GM23338 (cell line): Measurements from ENCODE around the gene PLD2. TPM values are rescaled to one million over a fixed set of nuclear protein-coding genes. Genes with fewer than 3 reads are reported as not detected.

Source experiments
- ATAC-seq: fragments of 200-7000 bp; cut with Tn5 transposase; 3 replicates; pipeline ENCODE4 v1.9.1; 2020
- DNase-seq: peaks from one replicate; pipeline ENCODE4 v3.0.0-alpha.2; 2015; ENCODE audit warnings: low spot score
- H2AFZ ChIP-seq: fragments of 200-600 bp; sonication (generic); 2 replicates; pipeline ENCODE4 v1.8.0; 2016; ENCODE audit warnings: antibody characterized with exemption, mild to moderate bottlenecking, moderate library complexity
- H3F3A ChIP-seq: fragments of 200-600 bp; sonication (generic); replicated peaks from 2 replicates; pipeline ENCODE4 v1.8.0; 2017; ENCODE audit warnings: antibody characterized with exemption, mixed run types, low read depth
- H3K27ac ChIP-seq: fragments of 200-600 bp; sonication (generic); 2 replicates; pipeline ENCODE4 v1.6.1; 2016; ENCODE audit warnings: low read depth
- H3K27me3 ChIP-seq: fragments of 200-600 bp; sonication (generic); 2 replicates; pipeline ENCODE4 v1.8.0; 2016; ENCODE audit warnings: mild to moderate bottlenecking, mixed run types, moderate library complexity; ENCODE audit not compliant: insufficient read depth
- H3K36me3 ChIP-seq: fragments of 200-600 bp; sonication (generic); 2 replicates; pipeline ENCODE4 v1.8.0; 2016; ENCODE audit warnings: mild to moderate bottlenecking; ENCODE audit not compliant: insufficient read depth
- H3K4me1 ChIP-seq: fragments of 200-600 bp; sonication (generic); 2 replicates; pipeline ENCODE4 v1.8.0; 2016; ENCODE audit warnings: mild to moderate bottlenecking, moderate library complexity; ENCODE audit not compliant: insufficient read depth
- H3K4me2 ChIP-seq: fragments of 200-600 bp; sonication (generic); 2 replicates; pipeline ENCODE4 v1.7.1; 2017; ENCODE audit warnings: mixed run types
- H3K4me3 ChIP-seq: fragments of 200-600 bp; sonication (generic); 2 replicates; pipeline ENCODE4 v1.6.1; 2016; ENCODE audit warnings: mixed run types
- H3K79me2 ChIP-seq: fragments of 200-600 bp; sonication (generic); replicated peaks from 2 replicates; pipeline ENCODE4 v1.8.0; 2017; ENCODE audit warnings: mild to moderate bottlenecking; ENCODE audit not compliant: insufficient read depth
- H3K9me2 ChIP-seq: fragments of 200-600 bp; sonication (generic); 2 replicates; pipeline ENCODE4 v1.8.0; 2017; ENCODE audit not compliant: insufficient read depth
- H4K20me1 ChIP-seq: fragments of 200-600 bp; sonication (generic); replicated peaks from 2 replicates; pipeline ENCODE4 v1.8.0; 2017; ENCODE audit warnings: mild to moderate bottlenecking; ENCODE audit not compliant: insufficient read depth
- H3K27ac Mint-ChIP-seq: 2 replicates; pipeline ENCODE4 v1.8.0; 2020; ENCODE audit warnings: inconsistent platforms, mild to moderate bottlenecking, moderate library complexity, mixed read lengths
- H3K27me3 Mint-ChIP-seq: 3 replicates; pipeline ENCODE4 v1.8.0; 2022; ENCODE audit warnings: low read depth, mild to moderate bottlenecking, moderate library complexity, mixed read lengths, inconsistent platforms; ENCODE audit not compliant: insufficient read depth, poor library complexity
- H3K36me3 Mint-ChIP-seq: 3 replicates; pipeline ENCODE4 v1.8.0; 2021; ENCODE audit warnings: low read depth, mild to moderate bottlenecking, inconsistent platforms, moderate library complexity, mixed read lengths
- H3K4me1 Mint-ChIP-seq: 3 replicates; pipeline ENCODE4 v1.8.0; 2020; ENCODE audit warnings: mild to moderate bottlenecking, inconsistent platforms, mixed read lengths
- H3K4me3 Mint-ChIP-seq: 3 replicates; pipeline ENCODE4 v1.8.0; 2021; ENCODE audit warnings: moderate library complexity, mild to moderate bottlenecking, inconsistent platforms, mixed read lengths
- H3K9me3 Mint-ChIP-seq: 3 replicates; pipeline ENCODE4 v1.8.0; 2020; ENCODE audit warnings: moderate library complexity, mild to moderate bottlenecking, inconsistent platforms, mixed read lengths
- CREB1 ChIP-seq: fragments of 250-450 bp; sonication (Bioruptor Pico); IDR thresholded peaks from 2 replicates; pipeline ENCODE4 v1.5.0; 2020; ENCODE audit warnings: low read depth, mild to moderate bottlenecking, moderate library complexity
- ETS1 ChIP-seq: IDR thresholded peaks from 2 replicates; pipeline ENCODE4 v1.6.1; 2016; ENCODE audit warnings: antibody characterized with exemption
- EZH2 ChIP-seq: fragments of 200-600 bp; sonication (generic); IDR thresholded peaks from one replicate; pipeline ENCODE4 v1.8.0; 2017; ENCODE audit warnings: antibody characterized with exemption, mild to moderate bottlenecking, low read depth; ENCODE audit not compliant: unreplicated experiment
- JUNB ChIP-seq: IDR thresholded peaks from one replicate; pipeline ENCODE4 v1.6.1; 2016; ENCODE audit warnings: antibody characterized with exemption; ENCODE audit not compliant: unreplicated experiment
- NANOG ChIP-seq: IDR thresholded peaks from 2 replicates; pipeline ENCODE4 v1.6.1; 2016; ENCODE audit warnings: antibody characterized with exemption, borderline replicate concordance
- POLR2AphosphoS5 ChIP-seq: IDR thresholded peaks from 2 replicates; pipeline ENCODE4 v1.6.1; 2016; ENCODE audit warnings: antibody characterized with exemption, low read depth
- STAT1 ChIP-seq: IDR thresholded peaks from one replicate; pipeline ENCODE4 v1.6.1; 2016; ENCODE audit warnings: antibody characterized with exemption; ENCODE audit not compliant: unreplicated experiment
- ZNF331 ChIP-seq: fragments of 250-450 bp; sonication (Bioruptor Pico); IDR thresholded peaks from 2 replicates; pipeline ENCODE4 v1.5.0; 2020; ENCODE audit warnings: low read depth, mild to moderate bottlenecking, moderate library complexity
- polyA plus RNA-seq: library from polyadenylated mRNA; unstranded; fragments of >200 nt; fragmentation: Nextera tagmentation; extraction: Ambion mirVana; gene quantifications from 2 replicates; pipeline ENCODE4 v1.2.1, GENCODE V29; 2016
- total RNA-seq: library from RNA; depleted of rRNA; stranded (reverse); fragments of >200 nt; shearing (Covaris generic); gene quantifications from 2 replicates; pipeline ENCODE4 v1.2.3, GENCODE V29; 2014
- TF ChIP-seq, protein P1 (sequence below), 2 experiments: fragments of 200-600 bp in 1 of 2; sonication (generic) in 1 of 2; conservative IDR thresholded peaks; 2 replicates each; pipeline versions ENCODE4 v1.5.1 to v1.6.1; 2016 to 2017; ENCODE audit warnings: antibody characterized with exemption in 2 of 2, low read depth in 2 of 2, mild to moderate bottlenecking in 2 of 2, moderate library complexity in 1 of 2

Gene PLD2
- total and polyA plus RNA-seq, 2 experiments from 2014 or later: 20.2 to 55.9 TPM

- Histone ChIP-seq H3K27ac (no peak overlapping the region), H3K79me2 (no peaks in the 10 kb centered on the region), H3K36me3 (peaks cover 14% of the 10 kb centered on the region), H3K4me1 (peaks cover 6% of the 10 kb centered on the region), H4K20me1 (no peaks in the 10 kb centered on the region; the same call in 1 of the 2 replicates), H2AFZ (no peak overlapping the region), H3K27me3 (no peaks in the 10 kb centered on the region), H3K4me3 (no peak overlapping the region), H3K9me2 (no peaks in the 10 kb centered on the region), H3K4me2 (no peak overlapping the region; the same call in 1 of the 2 replicates), H3F3A (no peaks in the 10 kb centered on the region)
- peak; percentile 2; the same call in 1 of the 3 replicates for ATAC-seq
- H3K27me3 Mint-ChIP-seq: peaks cover 19% of the 10 kb centered on the region
- peak overlapping the region; percentile 91 for H3K4me3 Mint-ChIP-seq
- H3K27ac Mint-ChIP-seq: no peak overlapping the region
- TF ChIP-seq EZH2: no peak
- TF ChIP-seq, protein P1, sequence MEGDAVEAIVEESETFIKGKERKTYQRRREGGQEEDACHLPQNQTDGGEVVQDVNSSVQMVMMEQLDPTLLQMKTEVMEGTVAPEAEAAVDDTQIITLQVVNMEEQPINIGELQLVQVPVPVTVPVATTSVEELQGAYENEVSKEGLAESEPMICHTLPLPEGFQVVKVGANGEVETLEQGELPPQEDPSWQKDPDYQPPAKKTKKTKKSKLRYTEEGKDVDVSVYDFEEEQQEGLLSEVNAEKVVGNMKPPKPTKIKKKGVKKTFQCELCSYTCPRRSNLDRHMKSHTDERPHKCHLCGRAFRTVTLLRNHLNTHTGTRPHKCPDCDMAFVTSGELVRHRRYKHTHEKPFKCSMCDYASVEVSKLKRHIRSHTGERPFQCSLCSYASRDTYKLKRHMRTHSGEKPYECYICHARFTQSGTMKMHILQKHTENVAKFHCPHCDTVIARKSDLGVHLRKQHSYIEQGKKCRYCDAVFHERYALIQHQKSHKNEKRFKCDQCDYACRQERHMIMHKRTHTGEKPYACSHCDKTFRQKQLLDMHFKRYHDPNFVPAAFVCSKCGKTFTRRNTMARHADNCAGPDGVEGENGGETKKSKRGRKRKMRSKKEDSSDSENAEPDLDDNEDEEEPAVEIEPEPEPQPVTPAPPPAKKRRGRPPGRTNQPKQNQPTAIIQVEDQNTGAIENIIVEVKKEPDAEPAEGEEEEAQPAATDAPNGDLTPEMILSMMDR (conservative IDR thresholded peaks at IDR 0.05; ENCODE audit: low read depth in 2 of 2): 0 out of 4 replicates have a peak, but pooled peaks of 1 of the 2 experiments have one; percentile 14
- peaks cover 3% of the 10 kb centered on the region; the same call in 2 of the 3 replicates for H3K9me3 Mint-ChIP-seq
- H3K4me1 Mint-ChIP-seq: peaks cover 8% of the 10 kb centered on the region; the same call in 2 of the 3 replicates
- H3K36me3 Mint-ChIP-seq: peaks cover 21% of the 10 kb centered on the region
- no peak for DNase-seq
Observed at GRCh38 chr17:4808378-4808767, 1.4 kb downstream of the PLD2 start.

- Histone ChIP-seq H3K79me2 (no peaks in the 10 kb centered on the region), H3K27me3 (no peaks in the 10 kb centered on the region), H3K27ac (no peak overlapping the region), H3K4me2 (no peak overlapping the region), H3K4me3 (no peak overlapping the region), H4K20me1 (no peaks in the 10 kb centered on the region), H3K4me1 (peaks cover 6% of the 10 kb centered on the region), H3K36me3 (peaks cover 17% of the 10 kb centered on the region), H3F3A (0 out of 2 replicates have a peak, but pooled peaks cover 3% of the 10 kb centered on the region), H2AFZ (no peak overlapping the region), H3K9me2 (no peaks in the 10 kb centered on the region)
- H3K36me3 Mint-ChIP-seq: peaks cover 25% of the 10 kb centered on the region
- TF ChIP-seq ETS1 (no peak), CREB1 (CRISPR knock-in tag) (no peak), POLR2AphosphoS5 (no peak), JUNB (no peak)
- DNase-seq (no peak), ATAC-seq (no peak)
- H3K4me3 Mint-ChIP-seq: no peak overlapping the region; the same call in 2 of the 3 replicates
- H3K27ac Mint-ChIP-seq: no peak overlapping the region
- peaks cover 8% of the 10 kb centered on the region; the same call in 2 of the 3 replicates for H3K4me1 Mint-ChIP-seq
- peaks cover 3% of the 10 kb centered on the region; the same call in 2 of the 3 replicates for H3K9me3 Mint-ChIP-seq
- peaks cover 15% of the 10 kb centered on the region for H3K27me3 Mint-ChIP-seq
Observed at GRCh38 chr17:4810696-4811290, 3.8 kb downstream of the PLD2 start.

DNA sequence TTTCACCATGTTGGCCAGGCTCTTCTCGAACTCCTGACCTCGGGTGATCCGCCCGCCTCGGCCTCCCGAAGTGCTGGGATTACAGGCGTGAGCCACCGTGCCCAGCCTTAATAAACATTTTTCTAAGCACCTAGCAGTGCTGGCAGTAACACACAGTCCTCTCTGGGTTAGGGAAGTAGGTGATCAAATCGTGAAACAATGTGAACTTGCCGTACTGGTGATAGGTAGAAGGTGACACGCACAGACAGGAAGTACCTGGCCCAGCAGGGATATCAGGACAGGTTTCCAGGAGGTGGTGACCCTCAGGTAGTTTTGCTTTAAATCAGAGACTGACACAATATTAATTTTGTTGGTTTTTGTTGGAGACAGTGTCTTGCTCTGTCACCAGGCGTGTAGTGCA lies 4.5 kb downstream of the PLD2 start:
- H3K79me2 ChIP-seq: no peaks in the 10 kb centered on the region
- ATAC-seq (no peak), DNase-seq (no peak)
- H3K4me3 Mint-ChIP-seq: no peak overlapping the region
- no peak overlapping the region for H3K4me2 ChIP-seq
- peaks cover 3% of the 10 kb centered on the region; the same call in 1 of the 2 replicates for H3K4me1 ChIP-seq
- no peaks in the 10 kb centered on the region for H4K20me1 ChIP-seq
- no peak overlapping the region for H3K27ac Mint-ChIP-seq
- H3K9me3 Mint-ChIP-seq: peaks cover 2% of the 10 kb centered on the region
- peaks cover 20% of the 10 kb centered on the region for H3K36me3 ChIP-seq
- H3K27me3 ChIP-seq: no peaks in the 10 kb centered on the region
- peaks cover 32% of the 10 kb centered on the region for H3K36me3 Mint-ChIP-seq
- no peaks in the 10 kb centered on the region for H3K9me2 ChIP-seq
- H3K4me3 ChIP-seq: no peak overlapping the region
- peaks cover 8% of the 10 kb centered on the region; the same call in 2 of the 3 replicates for H3K4me1 Mint-ChIP-seq
- H3K27me3 Mint-ChIP-seq: peaks cover 12% of the 10 kb centered on the region
- H3K27ac ChIP-seq: no peak overlapping the region
- no peak overlapping the region for H2AFZ ChIP-seq
- 0 out of 2 replicates have a peak, but pooled peaks cover 3% of the 10 kb centered on the region for H3F3A ChIP-seq
- TF ChIP-seq EZH2 (no peak), STAT1 (no peak), ZNF331 (CRISPR knock-in tag) (no peak), JUNB (no peak), NANOG (no peak), POLR2AphosphoS5 (no peak)
- TF ChIP-seq, protein P1 (conservative IDR thresholded peaks at IDR 0.05; ENCODE audit: low read depth in 2 of 2): no peak
